ENCODE measurements around the gene MRPL54. TPM values are rescaled to one million over a fixed set of nuclear protein-coding genes. Genes with fewer than 3 reads are reported as not detected.

Gene MRPL54
- total RNA-seq, 1 donor from 2014 or later: 43.5 TPM

- Histone ChIP-seq H3K4me1 (ENCODE audit: insufficient read depth, low read length) (no peaks in the 10 kb centered on the region), H3K36me3 (ENCODE audit: insufficient read depth, low read length) (no peaks in the 10 kb centered on the region), H3K27me3 (ENCODE audit: insufficient read depth, low read length) (no peaks in the 10 kb centered on the region), H2AFZ (ENCODE audit: low read depth, low read length) (no peak within 1 kb of the TSS), H3K79me2 (ENCODE audit: insufficient read depth, low read length) (no peaks in the 10 kb centered on the region), H4K20me1 (ENCODE audit: insufficient read depth, low read length) (no peaks in the 10 kb centered on the region), H3K9ac (ENCODE audit: low read length) (no peak within 1 kb of the TSS), H3K27ac (ENCODE audit: low read depth, low read length) (no peak within 1 kb of the TSS), H3K4me2 (ENCODE audit: low read length) (no peak within 1 kb of the TSS), H3K9me3 (ENCODE audit: insufficient read depth, low read depth, low read length) (no peaks in the 10 kb centered on the region), H3K4me3 (ENCODE audit: insufficient read depth, low read depth, low read length) (no peak within 1 kb of the TSS)
- DNase-seq (ENCODE audit: low read depth): no peak
- Mint-ChIP-seq H3K36me3 (ENCODE audit: low read depth, unreplicated experiment) (peaks cover 3% of the 10 kb centered on the region), H3K27me3 (ENCODE audit: low read depth, unreplicated experiment) (peaks cover 16% of the 10 kb centered on the region), H3K9me3 (ENCODE audit: unreplicated experiment) (no peaks in the 10 kb centered on the region), H3K27ac (ENCODE audit: unreplicated experiment) (no peak within 1 kb of the TSS), H3K4me3 (ENCODE audit: unreplicated experiment) (no peak within 1 kb of the TSS), H3K4me1 (ENCODE audit: low read depth, unreplicated experiment) (no peaks in the 10 kb centered on the region)
- no peak for FAIRE-seq
- TF ChIP-seq EZH2 (IDR thresholded peaks at IDR 0.05; ENCODE audit: insufficient read depth, low read length): no peak
- TF ChIP-seq CTCF (IDR thresholded peaks at IDR 0.05; ENCODE audit: insufficient read depth, low read depth, low read length): no peak
These were observed 9.5 kb downstream of the MRPL54 start, which contains the start of gene RAX2 for GRCh38 chr19:3771906-3772455. TSS of gene RAX2 (minus strand) at chr19:3772228. CDS start at chr19:3771742, 486 bp downstream.

GRCh38 chr19:3773814-3774515, 11.5 kb downstream of the MRPL54 start:
- no peaks in the 10 kb centered on the region for H3K27me3 ChIP-seq (ENCODE audit: insufficient read depth, low read length)
- no peak overlapping the region for H3K27ac ChIP-seq (ENCODE audit: low read depth, low read length)
- no peak overlapping the region for H3K27ac Mint-ChIP-seq (ENCODE audit: unreplicated experiment)
- H3K9me3 ChIP-seq (ENCODE audit: insufficient read depth, low read depth, low read length): no peaks in the 10 kb centered on the region
- FAIRE-seq (no peak), DNase-seq (ENCODE audit: low read depth) (no peak)
- no peaks in the 10 kb centered on the region for H3K9me3 Mint-ChIP-seq (ENCODE audit: unreplicated experiment)
- H3K4me3 Mint-ChIP-seq (ENCODE audit: unreplicated experiment): no peak overlapping the region
- no peak for TF ChIP-seq EZH2 (IDR thresholded peaks at IDR 0.05; ENCODE audit: insufficient read depth, low read length)
- TF ChIP-seq CTCF (IDR thresholded peaks at IDR 0.05; ENCODE audit: insufficient read depth, low read depth, low read length): no peak
- H3K36me3 Mint-ChIP-seq (ENCODE audit: low read depth, unreplicated experiment): peaks cover 3% of the 10 kb centered on the region
- H3K4me2 ChIP-seq (ENCODE audit: low read length): no peak overlapping the region
- no peaks in the 10 kb centered on the region for H3K79me2 ChIP-seq (ENCODE audit: insufficient read depth, low read length)
- H3K4me3 ChIP-seq (ENCODE audit: insufficient read depth, low read depth, low read length): no peak overlapping the region
- H3K36me3 ChIP-seq (ENCODE audit: insufficient read depth, low read length): no peaks in the 10 kb centered on the region
- peaks cover 16% of the 10 kb centered on the region for H3K27me3 Mint-ChIP-seq (ENCODE audit: low read depth, unreplicated experiment)
- H2AFZ ChIP-seq (ENCODE audit: low read depth, low read length): no peak overlapping the region
- no peaks in the 10 kb centered on the region for H3K4me1 Mint-ChIP-seq (ENCODE audit: low read depth, unreplicated experiment)
- no peaks in the 10 kb centered on the region for H4K20me1 ChIP-seq (ENCODE audit: insufficient read depth, low read length)
- H3K9ac ChIP-seq (ENCODE audit: low read length): no peak overlapping the region
- no peaks in the 10 kb centered on the region for H3K4me1 ChIP-seq (ENCODE audit: insufficient read depth, low read length)
